HEK293T (cell line): ENCODE results near the gene PKD1L1.

Source experiments
- CTCF ChIA-PET: fragments of 350-600 bp; formaldehyde crosslinking; extraction: SDS; loops from one replicate; lab custom pipeline; 2021; ENCODE audit warnings: antibody characterized with exemption, inconsistent platforms; lab: Yijun Ruan, JAX
- POLR2A ChIA-PET: fragments of 350-600 bp; formaldehyde crosslinking; extraction: SDS; loops from one replicate; lab custom pipeline; 2020; ENCODE audit warnings: antibody characterized with exemption, inconsistent platforms; lab: Yijun Ruan, JAX
- DNase-seq: peaks from one replicate; pipeline ENCODE4 v3.0.0; 2012; ENCODE audit warnings: mixed read lengths; ENCODE audit errors: extremely low spot score
- ARNT ChIP-seq: fragments of 450-650 bp; IDR thresholded peaks from 2 replicates; pipeline ENCODE4 v1.6.1; 2017; ENCODE audit warnings: mild to moderate bottlenecking
- BHLHE40 ChIP-seq: fragments of 450-650 bp; IDR thresholded peaks from 2 replicates; pipeline ENCODE4 v1.6.1; 2016; ENCODE audit warnings: mild to moderate bottlenecking, moderate library complexity, borderline replicate concordance
- CTBP1 ChIP-seq: fragments of 450-650 bp; IDR thresholded peaks from 2 replicates; pipeline ENCODE4 v1.6.1; 2016; ENCODE audit warnings: borderline replicate concordance
- FOXA1 ChIP-seq: fragments of 450-650 bp; IDR thresholded peaks from 2 replicates; pipeline ENCODE4 v1.6.1; 2016; ENCODE audit warnings: mild to moderate bottlenecking
- FOXK2 ChIP-seq: fragments of 450-650 bp; IDR thresholded peaks from 2 replicates; pipeline ENCODE4 v1.6.1; 2016; ENCODE audit warnings: mild to moderate bottlenecking
- FOXM1 ChIP-seq: fragments of 450-650 bp; IDR thresholded peaks from 2 replicates; pipeline ENCODE4 v1.6.1; 2017; ENCODE audit warnings: mild to moderate bottlenecking, borderline replicate concordance
- HDGF ChIP-seq: fragments of 450-650 bp; IDR thresholded peaks from 2 replicates; pipeline ENCODE4 v1.6.1; 2017; ENCODE audit warnings: antibody characterized with exemption, borderline replicate concordance
- L3MBTL2 ChIP-seq: fragments of 450-650 bp; conservative IDR thresholded peaks from 2 replicates; pipeline ENCODE4 v1.6.1; 2016; ENCODE audit warnings: mild to moderate bottlenecking
- LEF1 ChIP-seq: fragments of 450-650 bp; IDR thresholded peaks from 2 replicates; pipeline ENCODE4 v1.6.1; 2017; ENCODE audit warnings: mild to moderate bottlenecking, borderline replicate concordance
- NFRKB ChIP-seq: fragments of 450-650 bp; IDR thresholded peaks from 2 replicates; pipeline ENCODE4 v1.6.1; 2016; ENCODE audit warnings: mild to moderate bottlenecking, moderate library complexity
- PKNOX1 ChIP-seq: fragments of 450-650 bp; IDR thresholded peaks from 2 replicates; pipeline ENCODE4 v1.6.1; 2016
- SP1 ChIP-seq: fragments of 450-650 bp; IDR thresholded peaks from 2 replicates; pipeline ENCODE4 v1.6.1; 2017
- SUZ12 ChIP-seq: fragments of 450-650 bp; IDR thresholded peaks from 2 replicates; pipeline ENCODE4 v1.6.1; 2016; ENCODE audit warnings: mild to moderate bottlenecking
- TARDBP ChIP-seq: fragments of 450-650 bp; IDR thresholded peaks from 2 replicates; pipeline ENCODE4 v1.6.1; 2016
- ZNF384 ChIP-seq: fragments of 450-650 bp; IDR thresholded peaks from 2 replicates; pipeline ENCODE4 v1.6.1; 2016

Gene PKD1L1

GRCh38 chr7:47967708-47968107 lies 19.4 kb upstream of the PKD1L1 start:
- CTCF ChIA-PET = no interaction called here
- TF ChIP-seq SUZ12 (no peak), ZNF384 (no peak), PKNOX1 (no peak), BHLHE40 (no peak), TARDBP (no peak), FOXK2 (no peak), CTBP1 (no peak), FOXM1 (no peak), LEF1 (no peak), HDGF (no peak), SP1 (no peak), L3MBTL2 (no peak), NFRKB (no peak)
- DNase-seq = no peak
- POLR2A ChIA-PET = no interaction called here

- DNase-seq = no peak
- TF ChIP-seq CTBP1 (no peak), HDGF (no peak), SUZ12 (no peak), PKNOX1 (no peak), TARDBP (no peak), BHLHE40 (no peak), L3MBTL2 (no peak), NFRKB (no peak)
- CTCF ChIA-PET = no interaction called here
- POLR2A ChIA-PET = no interaction called here
Measured at GRCh38 chr7:47967123-47967522, 18.9 kb upstream of the PKD1L1 start.

- no peak for DNase-seq
- CTCF ChIA-PET = no interaction called here
- no peak for TF ChIP-seq L3MBTL2
- TF ChIP-seq BHLHE40 = no peak
- no peak for TF ChIP-seq SUZ12
- no peak for TF ChIP-seq FOXM1
- no peak for TF ChIP-seq HDGF
- TF ChIP-seq ARNT = no peak
- TF ChIP-seq NFRKB = no peak
- no peak for TF ChIP-seq ZNF384
- POLR2A ChIA-PET = interaction anchor here (1.4 kb wide), 1 partner anchor 123 kb away, joined by 3 read pairs; no protein-coding TSS in a partner anchor
Measured at GRCh38 chr7:47965456-47965855, 17.2 kb upstream of the PKD1L1 start.

GRCh38 chr7:47962262-47962661 lies 14.0 kb upstream of the PKD1L1 start:
- no peak for DNase-seq
- POLR2A ChIA-PET = no interaction called here
- CTCF ChIA-PET = no interaction called here
- TF ChIP-seq L3MBTL2 (no peak), FOXM1 (no peak), PKNOX1 (no peak), HDGF (no peak)

- CTCF ChIA-PET = no interaction called here
- POLR2A ChIA-PET = no interaction called here
- no peak for DNase-seq
Measured at GRCh38 chr7:47957156-47957555, 8.9 kb upstream of the PKD1L1 start.

GRCh38 chr7:47956220-47956619 lies 8.0 kb upstream of the PKD1L1 start:
- ChIA-PET POLR2A (no interaction called here), CTCF (interaction anchor here (0.6 kb wide), 1 partner anchor 16 kb away, joined by 3 read pairs; no protein-coding TSS in a partner anchor)
- TF ChIP-seq L3MBTL2 (no peak), FOXA1 (no peak)
- DNase-seq = no peak

More at GRCh38 chr7:47957156-47957555, 8.9 kb upstream of the PKD1L1 start:
- TF ChIP-seq L3MBTL2 (no peak), ZNF384 (no peak), PKNOX1 (no peak), FOXK2 (no peak), ARNT (no peak), LEF1 (no peak), TARDBP (no peak), FOXA1 (no peak), NFRKB (no peak), BHLHE40 (no peak), HDGF (no peak)
